A673 (cell line): ENCODE measurements around the gene NGEF. TPM values are rescaled to one million over a fixed set of nuclear protein-coding genes. Genes with fewer than 3 reads are reported as not detected.

ENCODE experiments used
- BruUV-seq: library from RNA; stranded (reverse); fragments of 400-500 nt; replicated peaks from 2 replicates; lab custom pipeline; 2021; lab: Mats Ljungman, UMichigan
- CTCF ChIA-PET: fragments of 300-600 bp; sonication (Branson Sonifier 250); formaldehyde crosslinking; loops from one replicate; lab custom pipeline; 2022; ENCODE audit warnings: antibody characterized with exemption; lab: Charles Lee
- POLR2A ChIA-PET: fragments of 300-600 bp; sonication (Branson Sonifier 250); formaldehyde crosslinking; loops from one replicate; lab custom pipeline; 2022; ENCODE audit warnings: antibody characterized with exemption; ENCODE audit not compliant: low non-redundant PET; lab: Charles Lee
- DNase-seq: peaks from one replicate; pipeline ENCODE4 v3.0.0-alpha.2; 2015; ENCODE audit warnings: low spot score
- H3K27ac ChIP-seq: fragments of 200-600 bp; sonication (generic); 2 replicates; pipeline ENCODE4 v1.5.1; 2016; ENCODE audit warnings: mixed run types, low read depth, mild to moderate bottlenecking, mixed read lengths, antibody characterized with exemption, low read length; ENCODE audit not compliant: poor library complexity, severe bottlenecking
- H3K27me3 ChIP-seq: fragments of 200-600 bp; sonication (generic); replicated peaks from 2 replicates; pipeline ENCODE4 v1.6.1; 2017; ENCODE audit warnings: mixed run types, low read depth, mild to moderate bottlenecking, mixed read lengths, antibody characterized with exemption, low read length; ENCODE audit not compliant: insufficient read depth, poor library complexity
- H3K36me3 ChIP-seq: fragments of 200-600 bp; sonication (generic); 2 replicates; pipeline ENCODE4 v1.6.1; 2016; ENCODE audit warnings: mixed run types, mild to moderate bottlenecking, mixed read lengths, antibody characterized with exemption, low read length; ENCODE audit not compliant: insufficient read depth, poor library complexity, severe bottlenecking
- H3K4me1 ChIP-seq: fragments of 200-600 bp; sonication (generic); 2 replicates; pipeline ENCODE4 v1.6.1; 2017; ENCODE audit warnings: mixed run types, mild to moderate bottlenecking, mixed read lengths, antibody characterized with exemption, low read length; ENCODE audit not compliant: insufficient read depth, poor library complexity, severe bottlenecking
- H3K4me3 ChIP-seq: fragments of 200-600 bp; sonication (generic); 2 replicates; pipeline ENCODE4 v1.5.1; 2016; ENCODE audit warnings: low read depth, mixed run types, mild to moderate bottlenecking, mixed read lengths, low read length; ENCODE audit not compliant: poor library complexity, severe bottlenecking
- H3K9me3 ChIP-seq: fragments of 200-600 bp; sonication (generic); 2 replicates; pipeline ENCODE4 v1.6.1; 2016; ENCODE audit warnings: mixed run types, low read depth, mild to moderate bottlenecking, mixed read lengths, antibody characterized with exemption, low read length; ENCODE audit not compliant: poor library complexity, severe bottlenecking
- EZH2 ChIP-seq: fragments of 200-600 bp; sonication (generic); IDR thresholded peaks from 2 replicates; pipeline ENCODE4 v1.6.1; 2017; ENCODE audit warnings: borderline replicate concordance, low read depth, mild to moderate bottlenecking, mixed read lengths, antibody characterized with exemption, low read length; ENCODE audit not compliant: poor library complexity, severe bottlenecking
- intact Hi-C: fragments of 100-400 bp; cut with micrococcal nuclease; formaldehyde crosslinking; loops from one replicate; pipeline ENCODE4 v1.10.0; 2022; ENCODE audit not compliant: unreplicated experiment
- total RNA-seq: library from RNA; stranded (reverse); gene quantifications from 2 replicates; pipeline ENCODE4 v1.2.3, GENCODE V29; 2021
- TF ChIP-seq, protein P1 (sequence below): fragments of 300-800, 200-600 bp; sonication (generic); conservative IDR thresholded peaks from 2 replicates; pipeline ENCODE4 v1.5.1; 2017; ENCODE audit warnings: low read depth, mild to moderate bottlenecking, antibody characterized with exemption, low read length, moderate library complexity, mixed read lengths

NGEF gene
- total RNA-seq, 1 experiment from 2014 or later = 0.69 TPM

- ChIA-PET CTCF (no interaction called here), POLR2A (no interaction called here)
- no peak for DNase-seq
- intact Hi-C loops = loop anchor here (10.0 kb wide), 1 partner anchor 455 kb away; no protein-coding TSS in a partner anchor
- Histone ChIP-seq H3K27ac (no peak within 1 kb of the TSS), H3K9me3 (no peaks in the 10 kb centered on the region), H3K27me3 (no peaks in the 10 kb centered on the region), H3K4me3 (no peak within 1 kb of the TSS), H3K36me3 (no peaks in the 10 kb centered on the region), H3K4me1 (no peaks in the 10 kb centered on the region)
- no peak for TF ChIP-seq EZH2
- TF ChIP-seq, protein P1, sequence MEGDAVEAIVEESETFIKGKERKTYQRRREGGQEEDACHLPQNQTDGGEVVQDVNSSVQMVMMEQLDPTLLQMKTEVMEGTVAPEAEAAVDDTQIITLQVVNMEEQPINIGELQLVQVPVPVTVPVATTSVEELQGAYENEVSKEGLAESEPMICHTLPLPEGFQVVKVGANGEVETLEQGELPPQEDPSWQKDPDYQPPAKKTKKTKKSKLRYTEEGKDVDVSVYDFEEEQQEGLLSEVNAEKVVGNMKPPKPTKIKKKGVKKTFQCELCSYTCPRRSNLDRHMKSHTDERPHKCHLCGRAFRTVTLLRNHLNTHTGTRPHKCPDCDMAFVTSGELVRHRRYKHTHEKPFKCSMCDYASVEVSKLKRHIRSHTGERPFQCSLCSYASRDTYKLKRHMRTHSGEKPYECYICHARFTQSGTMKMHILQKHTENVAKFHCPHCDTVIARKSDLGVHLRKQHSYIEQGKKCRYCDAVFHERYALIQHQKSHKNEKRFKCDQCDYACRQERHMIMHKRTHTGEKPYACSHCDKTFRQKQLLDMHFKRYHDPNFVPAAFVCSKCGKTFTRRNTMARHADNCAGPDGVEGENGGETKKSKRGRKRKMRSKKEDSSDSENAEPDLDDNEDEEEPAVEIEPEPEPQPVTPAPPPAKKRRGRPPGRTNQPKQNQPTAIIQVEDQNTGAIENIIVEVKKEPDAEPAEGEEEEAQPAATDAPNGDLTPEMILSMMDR = no peak
- no TSS peak for BruUV-seq
Measured at GRCh38 chr2:233059797-233060500, 46.9 kb upstream of the NGEF start, which contains the start of gene INPP5D. Gene INPP5D, plus strand, starts transcription at chr2:233060342. Its CDS starts 137 bp downstream, at chr2:233060479.

DNA sequence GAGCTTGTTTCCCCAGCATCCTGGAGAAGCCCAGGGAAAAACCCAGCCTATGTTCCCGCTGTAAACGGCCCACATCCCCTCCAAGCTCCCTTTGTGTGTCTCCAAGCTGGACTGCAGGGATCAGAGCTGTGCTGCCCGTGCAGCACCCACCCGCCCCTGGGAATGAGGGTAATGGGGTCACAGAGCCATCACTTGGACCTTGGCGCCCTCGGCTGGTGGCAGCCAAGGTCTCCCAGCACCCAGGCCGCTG lies 46.4 kb upstream of the NGEF start:
- intact Hi-C loops = loop anchor here (10.0 kb wide), 1 partner anchor 455 kb away; no protein-coding TSS in a partner anchor

DNA sequence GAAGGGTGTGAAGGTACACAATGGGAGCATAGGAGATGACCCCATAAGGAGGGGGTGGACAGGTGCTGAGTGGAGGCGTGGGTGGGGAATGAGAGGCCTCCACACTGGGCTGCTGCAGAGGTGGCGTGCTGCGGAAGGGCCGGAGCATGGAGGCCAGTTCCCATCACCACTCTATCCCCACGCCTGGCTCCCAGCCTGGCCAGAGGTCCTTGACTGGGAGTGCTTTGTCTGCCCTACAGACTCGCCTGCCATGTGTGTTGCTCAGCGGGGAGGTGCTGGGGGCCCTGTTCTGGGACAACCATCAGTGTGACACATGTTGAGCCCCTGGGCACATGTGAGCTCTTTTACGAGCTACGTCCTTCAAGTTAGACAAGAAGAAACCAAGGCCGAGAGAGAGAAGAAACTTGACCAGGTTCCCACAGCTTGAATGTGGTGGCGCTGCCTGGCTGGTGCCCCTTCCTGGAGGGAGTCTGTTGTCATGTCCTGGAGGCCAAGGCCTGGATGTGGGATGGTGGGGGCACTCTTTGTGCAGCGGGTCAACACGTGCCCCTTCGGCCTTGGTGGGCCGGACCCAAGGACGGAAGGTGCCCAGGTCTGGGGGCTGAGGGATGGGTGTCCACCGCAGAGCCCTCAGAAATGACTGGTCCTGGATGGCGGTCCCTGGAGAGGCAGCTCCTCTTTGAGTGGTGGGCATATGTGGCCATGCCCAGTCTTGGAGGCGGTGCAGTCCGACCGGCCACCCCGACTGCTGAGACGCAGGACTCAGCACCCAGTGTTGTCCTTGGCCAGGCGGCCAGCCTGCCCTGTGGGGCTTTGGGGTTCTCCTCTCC lies 45.9 kb upstream of the NGEF start:
- Histone ChIP-seq H3K4me1 (no peaks in the 10 kb centered on the region), H3K27ac (no peak overlapping the region), H3K27me3 (no peaks in the 10 kb centered on the region), H3K36me3 (no peaks in the 10 kb centered on the region), H3K9me3 (no peaks in the 10 kb centered on the region), H3K4me3 (no peak overlapping the region)
- intact Hi-C loops = loop anchor here (10.0 kb wide), 1 partner anchor 454 kb away; no protein-coding TSS in a partner anchor
- no TSS peak for BruUV-seq
- no peak for DNase-seq
- POLR2A ChIA-PET = interaction anchor here (0.5 kb wide), 1 partner anchor 226 kb away, joined by 5 read pairs; no protein-coding TSS in a partner anchor
- CTCF ChIA-PET = no interaction called here
- TF ChIP-seq, protein P1 = no peak
- no peak for TF ChIP-seq EZH2

More for the DNA sequence above, 46.4 kb upstream of the NGEF start:
- Histone ChIP-seq H3K27me3 (no peaks in the 10 kb centered on the region), H3K27ac (no peak overlapping the region), H3K36me3 (no peaks in the 10 kb centered on the region), H3K9me3 (no peaks in the 10 kb centered on the region), H3K4me1 (no peaks in the 10 kb centered on the region), H3K4me3 (no peak overlapping the region)
- BruUV-seq = no TSS peak
- POLR2A ChIA-PET = no interaction called here
- no peak for DNase-seq
- CTCF ChIA-PET = no interaction called here
- TF ChIP-seq EZH2 = no peak
- TF ChIP-seq, protein P1 = no peak
